Lung (tissue), 12 donors: ENCODE measurements around the gene NOX5. TPM values are rescaled to one million over a fixed set of nuclear protein-coding genes. Genes with fewer than 3 reads are reported as not detected.

ENCODE experiments used
- ATAC-seq: fragments of 200-7000 bp; cut with Tn5 transposase; one replicate; pipeline ENCODE4 v1.9.1; 2020; ENCODE audit warnings: moderate number of reproducible peaks; ENCODE audit not compliant: insufficient read depth, low FRiP score
- DNase-seq, 3 donors: peaks; one replicate each; pipeline ENCODE4 v3.0.0-alpha.2; 2013 to 2017
- H3K27ac ChIP-seq, 2 donors: one replicate each; pipeline ENCODE4 v1.5.1; 2013; ENCODE audit warnings: mild to moderate bottlenecking in 2 of 2, moderate library complexity in 2 of 2, control low read depth in 1 of 2, inconsistent platforms in 1 of 2, low read depth in 1 of 2, low read length in 1 of 2
- H3K27me3 ChIP-seq, 3 donors: one replicate each; pipeline ENCODE4 v1.5.1; 2013; ENCODE audit warnings: low read length in 2 of 3; ENCODE audit not compliant: control insufficient read depth in 3 of 3, insufficient read depth in 3 of 3
- H3K36me3 ChIP-seq, 4 donors: one replicate each; pipeline ENCODE4 v1.5.1; 2013; ENCODE audit warnings: low read length in 4 of 4, mild to moderate bottlenecking in 1 of 4, moderate library complexity in 1 of 4; ENCODE audit not compliant: control insufficient read depth in 4 of 4, insufficient read depth in 4 of 4
- H3K4me1 ChIP-seq, 5 donors: one replicate each; pipeline ENCODE4 v1.5.1; 2013; ENCODE audit warnings: low read length in 5 of 5, mild to moderate bottlenecking in 2 of 5, moderate library complexity in 1 of 5; ENCODE audit not compliant: control insufficient read depth in 5 of 5, insufficient read depth in 5 of 5
- H3K4me3 ChIP-seq: one replicate; pipeline ENCODE4 v1.5.1; 2013; ENCODE audit warnings: mild to moderate bottlenecking, control low read depth, moderate library complexity
- H3K9ac ChIP-seq, 2 donors: one replicate each; pipeline ENCODE4 v1.5.1; 2013; ENCODE audit warnings: low read length in 2 of 2, control low read depth in 1 of 2; ENCODE audit not compliant: insufficient read depth in 1 of 2
- H3K9me3 ChIP-seq, 4 donors: one replicate each; pipeline ENCODE4 v1.5.1; 2013; ENCODE audit warnings: low read length in 3 of 4, mild to moderate bottlenecking in 1 of 4, moderate library complexity in 1 of 4; ENCODE audit not compliant: control insufficient read depth in 4 of 4, insufficient read depth in 3 of 4
- WGBS, 2 donors: extraction: QIAGEN DNeasy Blood & Tissue Kit; methylation state at CpG; one replicate each; pipeline ENCODE4 v1.1.7; 2013; 5-methylcytosine and 5-hydroxymethylcytosine counted together
- polyA plus RNA-seq, 2 donors: library from polyadenylated mRNA; stranded (reverse); fragments of 200-250 nt; gene quantifications; one replicate each; pipeline ENCODE4 v1.2.1, GENCODE V29; 2013
- total RNA-seq, 2 donors: library from RNA; depleted of rRNA in 1 of 2; stranded (reverse); fragments of >200 nt in 1 of 2; gene quantifications; one replicate each; pipeline ENCODE4 v1.2.1, GENCODE V29; 2014 to 2021
- TF ChIP-seq, protein P1 (sequence below): IDR thresholded peaks from 2 replicates; pipeline ENCODE4 v1.5.1; 2012; ENCODE audit warnings: mild to moderate bottlenecking; ENCODE audit errors: control extremely low read depth, extremely low read depth
- donor health status: control.
- donor health status: control.
- donor health status: Bipolar disorder and iron deficiency.
- donor health status: healthy.
- donor health status: DM: yes; HTN: yes; CAD: no.

NOX5 gene
- total and polyA plus RNA-seq, 4 donors, result 0.03 to 0.77 (median 0.09) TPM

GRCh38 chr15:69037482-69037881, 23.0 kb downstream of the NOX5 start:
- DNase-seq (no peak), ATAC-seq (no peak)
- H3K9me3 ChIP-seq, result no peaks in the 10 kb centered on the region
- TF ChIP-seq, protein P1, sequence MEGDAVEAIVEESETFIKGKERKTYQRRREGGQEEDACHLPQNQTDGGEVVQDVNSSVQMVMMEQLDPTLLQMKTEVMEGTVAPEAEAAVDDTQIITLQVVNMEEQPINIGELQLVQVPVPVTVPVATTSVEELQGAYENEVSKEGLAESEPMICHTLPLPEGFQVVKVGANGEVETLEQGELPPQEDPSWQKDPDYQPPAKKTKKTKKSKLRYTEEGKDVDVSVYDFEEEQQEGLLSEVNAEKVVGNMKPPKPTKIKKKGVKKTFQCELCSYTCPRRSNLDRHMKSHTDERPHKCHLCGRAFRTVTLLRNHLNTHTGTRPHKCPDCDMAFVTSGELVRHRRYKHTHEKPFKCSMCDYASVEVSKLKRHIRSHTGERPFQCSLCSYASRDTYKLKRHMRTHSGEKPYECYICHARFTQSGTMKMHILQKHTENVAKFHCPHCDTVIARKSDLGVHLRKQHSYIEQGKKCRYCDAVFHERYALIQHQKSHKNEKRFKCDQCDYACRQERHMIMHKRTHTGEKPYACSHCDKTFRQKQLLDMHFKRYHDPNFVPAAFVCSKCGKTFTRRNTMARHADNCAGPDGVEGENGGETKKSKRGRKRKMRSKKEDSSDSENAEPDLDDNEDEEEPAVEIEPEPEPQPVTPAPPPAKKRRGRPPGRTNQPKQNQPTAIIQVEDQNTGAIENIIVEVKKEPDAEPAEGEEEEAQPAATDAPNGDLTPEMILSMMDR, result no peak
- no peak overlapping the region for H3K9ac ChIP-seq
- H3K4me3 ChIP-seq, result no peak overlapping the region
- no peaks in the 10 kb centered on the region for H3K36me3 ChIP-seq
- H3K27ac ChIP-seq, result no peak overlapping the region
- peaks cover 0 to 2% (median 0%) of the 10 kb centered on the region in 3 donors for H3K27me3 ChIP-seq
- H3K4me1 ChIP-seq, result no peaks in the 10 kb centered on the region

DNA sequence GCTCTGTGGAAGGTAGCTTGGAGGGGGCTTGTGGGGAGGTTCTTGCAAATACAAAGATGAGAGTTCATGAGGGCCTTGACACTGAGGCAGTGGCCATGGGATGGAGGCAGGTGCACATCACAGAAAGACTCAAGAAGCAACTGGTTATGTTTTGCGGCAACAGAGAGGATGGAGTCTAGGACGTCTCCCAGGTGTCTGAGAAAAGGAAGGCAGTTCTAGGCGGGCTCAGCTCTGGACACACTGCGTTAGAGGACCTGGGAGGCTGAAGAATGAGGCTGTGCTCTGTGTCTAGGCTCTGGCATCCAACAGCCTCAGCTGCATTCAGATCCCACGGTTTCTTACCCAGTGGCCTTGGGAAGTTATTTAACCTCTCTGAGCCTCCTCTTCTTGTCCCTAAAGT, 23.5 kb downstream of the NOX5 start:
- TF ChIP-seq, protein P1, result no peak
- 92 to 96% methylated on average over 5 of the region's 5 CpGs for WGBS, 2 donors
- ATAC-seq (no peak), DNase-seq (no peak)
- no peaks in the 10 kb centered on the region for H3K9me3 ChIP-seq
- no peaks in the 10 kb centered on the region for H3K36me3 ChIP-seq
- no peak overlapping the region for H3K4me3 ChIP-seq
- no peak overlapping the region for H3K9ac ChIP-seq
- H3K27me3 ChIP-seq, result peaks cover 0 to 2% (median 0%) of the 10 kb centered on the region in 3 donors
- H3K27ac ChIP-seq, result no peak overlapping the region
- H3K4me1 ChIP-seq, result no peaks in the 10 kb centered on the region

DNA sequence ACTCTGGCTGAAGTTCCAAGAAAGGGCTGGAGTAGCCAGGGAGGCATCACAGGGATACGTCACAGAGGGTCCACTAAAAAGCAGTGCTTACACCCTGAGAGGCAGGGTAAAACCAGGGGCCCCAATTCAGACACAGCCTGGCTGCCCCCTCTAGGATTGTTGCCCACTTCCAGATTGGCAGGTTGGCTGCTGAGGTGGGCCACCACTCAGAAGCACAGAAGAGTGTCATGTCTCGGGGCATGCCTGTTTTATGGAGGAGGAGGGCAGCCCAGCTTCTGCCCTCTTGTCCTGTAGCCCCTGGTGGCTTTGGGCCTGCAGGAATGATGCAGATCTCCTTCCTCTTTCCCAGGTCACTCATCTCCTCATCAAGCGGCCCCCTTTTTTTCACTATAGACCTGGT, 24.0 kb downstream of the NOX5 start:
- WGBS, 2 donors, result 95% methylated on average over 3 of the region's 3 CpGs
- Histone ChIP-seq H3K36me3 (no peaks in the 10 kb centered on the region), H3K4me3 (no peak overlapping the region), H3K4me1 (no peaks in the 10 kb centered on the region), H3K9me3 (no peaks in the 10 kb centered on the region), H3K27me3 (no peaks in the 10 kb centered on the region), H3K9ac (no peak overlapping the region), H3K27ac (no peak overlapping the region)
- ATAC-seq, result no peak
- DNase-seq, result no peak
- TF ChIP-seq, protein P1, result no peak

GRCh38 chr15:69039516-69040225, 25.2 kb downstream of the NOX5 start:
- no peak for DNase-seq
- ATAC-seq, result no peak
- no peaks in the 10 kb centered on the region for H3K36me3 ChIP-seq
- H3K27ac ChIP-seq, result no peak overlapping the region
- 92 to 93% methylated on average over 6 of the region's 6 CpGs for WGBS, 2 donors
- H3K9me3 ChIP-seq, result no peaks in the 10 kb centered on the region
- TF ChIP-seq, protein P1, result no peak
- no peak overlapping the region for H3K9ac ChIP-seq
- no peak overlapping the region for H3K4me3 ChIP-seq
- H3K4me1 ChIP-seq, result no peaks in the 10 kb centered on the region
- H3K27me3 ChIP-seq, result no peaks in the 10 kb centered on the region
